NT2/D1 (cell line): Measurements from ENCODE around the gene MEPE.

ENCODE experiments used
- SUZ12 ChIP-seq: IDR thresholded peaks from 2 replicates; pipeline ENCODE4 v1.6.1; 2011; ENCODE audit not compliant: insufficient read length, insufficient read depth; ENCODE audit errors: extremely low read depth
- YY1 ChIP-seq: IDR thresholded peaks from 2 replicates; pipeline ENCODE4 v1.6.1; 2011; ENCODE audit not compliant: insufficient read length, insufficient read depth

- TF ChIP-seq SUZ12 = no peak
- no peak for TF ChIP-seq YY1
These were observed 47.3 kb downstream of the MEPE start for GRCh38 chr4:87880106-87880505.
